ENCODE data around the gene PDE4B.

- TF ChIP-seq, protein P1, sequence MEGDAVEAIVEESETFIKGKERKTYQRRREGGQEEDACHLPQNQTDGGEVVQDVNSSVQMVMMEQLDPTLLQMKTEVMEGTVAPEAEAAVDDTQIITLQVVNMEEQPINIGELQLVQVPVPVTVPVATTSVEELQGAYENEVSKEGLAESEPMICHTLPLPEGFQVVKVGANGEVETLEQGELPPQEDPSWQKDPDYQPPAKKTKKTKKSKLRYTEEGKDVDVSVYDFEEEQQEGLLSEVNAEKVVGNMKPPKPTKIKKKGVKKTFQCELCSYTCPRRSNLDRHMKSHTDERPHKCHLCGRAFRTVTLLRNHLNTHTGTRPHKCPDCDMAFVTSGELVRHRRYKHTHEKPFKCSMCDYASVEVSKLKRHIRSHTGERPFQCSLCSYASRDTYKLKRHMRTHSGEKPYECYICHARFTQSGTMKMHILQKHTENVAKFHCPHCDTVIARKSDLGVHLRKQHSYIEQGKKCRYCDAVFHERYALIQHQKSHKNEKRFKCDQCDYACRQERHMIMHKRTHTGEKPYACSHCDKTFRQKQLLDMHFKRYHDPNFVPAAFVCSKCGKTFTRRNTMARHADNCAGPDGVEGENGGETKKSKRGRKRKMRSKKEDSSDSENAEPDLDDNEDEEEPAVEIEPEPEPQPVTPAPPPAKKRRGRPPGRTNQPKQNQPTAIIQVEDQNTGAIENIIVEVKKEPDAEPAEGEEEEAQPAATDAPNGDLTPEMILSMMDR (IDR thresholded peaks at IDR 0.05; ENCODE audit: insufficient read depth, low read depth, low read length), result no peak
- TF ChIP-seq EZH2 (IDR thresholded peaks at IDR 0.05; ENCODE audit: insufficient read depth, low read length), result no peak
Observed at GRCh38 chr1:66332548-66332901, 539.8 kb downstream of the PDE4B start.
